GM12878 (cell line): ENCODE measurements around the gene C14orf93. TPM values are rescaled to one million over a fixed set of nuclear protein-coding genes. Genes with fewer than 3 reads are reported as not detected.

Experiments used
- ATAC-seq: fragments of 200-7000 bp; cut with Tn5 transposase; 3 replicates; pipeline ENCODE4 v1.9.1; 2020; ENCODE audit warnings: mild to moderate bottlenecking, moderate library complexity
- BruUV-seq: library from RNA; stranded (reverse); fragments of 400-500 nt; replicated peaks from 2 replicates; lab custom pipeline; 2021; lab: Mats Ljungman, UMichigan
- CTCF ChIA-PET: fragments of 300-600 bp; sonication (Branson Sonifier 250); formaldehyde crosslinking; extraction: SDS; loops from one replicate; lab custom pipeline; 2021; ENCODE audit warnings: inconsistent platforms; lab: Yijun Ruan, JAX
- POLR2A ChIA-PET: fragments of 350-600 bp; formaldehyde crosslinking; extraction: SDS; loops from one replicate; lab custom pipeline; 2021; ENCODE audit warnings: inconsistent platforms; lab: Charles Lee
- RAD21 ChIA-PET: fragments of 300-600 bp; sonication (Branson Sonifier 250); formaldehyde crosslinking; loops from one replicate; lab custom pipeline; 2023; ENCODE audit warnings: antibody characterized with exemption; ENCODE audit not compliant: unreplicated experiment; lab: Charles Lee
- SMC1A ChIA-PET: fragments of 300-600 bp; sonication (Branson Sonifier 250); formaldehyde crosslinking; loops from one replicate; lab custom pipeline; 2023; ENCODE audit not compliant: unreplicated experiment, uncharacterized antibody; lab: Charles Lee
- DNase-seq: peaks from one replicate; pipeline ENCODE4 v3.0.0-alpha.2; 2011; ENCODE audit warnings: low read depth, low spot score
- FAIRE-seq: peaks from 3 replicates; lab custom pipeline; 2011; peaks lifted over from hg19 to GRCh38; lab: Jason Lieb, UNC
- H2AFZ ChIP-seq: 2 replicates; pipeline ENCODE4 v1.6.0; 2011; ENCODE audit warnings: low read depth, low read length, control low read depth; ENCODE audit not compliant: control insufficient read depth
- H3K27ac ChIP-seq: 2 replicates; pipeline ENCODE4 v1.5.1; 2011; ENCODE audit warnings: control low read depth; ENCODE audit not compliant: control insufficient read depth, insufficient read depth
- H3K27me3 ChIP-seq, 2 experiments: replicated peaks in 1 of 2; 2 replicates each; pipeline versions ENCODE4 v1.6.0 to v1.6.1; 2011; ENCODE audit warnings: low read length in 1 of 2; ENCODE audit not compliant: control insufficient read depth in 2 of 2, insufficient read depth in 2 of 2
- H3K36me3 ChIP-seq, 2 experiments: 2 replicates each; pipeline ENCODE4 v1.5.1; 2011; ENCODE audit warnings: low read length in 1 of 2; ENCODE audit not compliant: control insufficient read depth in 2 of 2, insufficient read depth in 2 of 2
- H3K4me1 ChIP-seq: 2 replicates; pipeline ENCODE4 v1.6.1; 2011; ENCODE audit warnings: mild to moderate bottlenecking, low read length, moderate library complexity, mixed read lengths; ENCODE audit not compliant: control insufficient read depth, insufficient read depth
- H3K4me2 ChIP-seq: 2 replicates; pipeline ENCODE4 v1.6.0; 2011; ENCODE audit warnings: control low read depth; ENCODE audit not compliant: control insufficient read depth, insufficient read depth
- H3K4me3 ChIP-seq: fragments of 200-600 bp; sonication (generic); 2 replicates; pipeline ENCODE4 v1.5.1; 2016
- H3K79me2 ChIP-seq: 2 replicates; pipeline ENCODE4 v1.6.0; 2011; ENCODE audit warnings: low read length; ENCODE audit not compliant: control insufficient read depth, insufficient read depth
- H3K9ac ChIP-seq: 2 replicates; pipeline ENCODE4 v1.8.0; 2011; ENCODE audit warnings: low read length, control low read depth, mixed read lengths; ENCODE audit not compliant: control insufficient read depth, insufficient read depth
- H3K9me3 ChIP-seq: replicated peaks from 3 replicates; pipeline ENCODE4 v1.5.1; 2011; ENCODE audit warnings: mild to moderate bottlenecking, low read length; ENCODE audit not compliant: control insufficient read depth, insufficient read depth
- H4K20me1 ChIP-seq: 2 replicates; pipeline ENCODE4 v1.6.0; 2011; ENCODE audit not compliant: control insufficient read depth, insufficient read depth
- MXI1 ChIP-seq: fragments of 150-350 bp; IDR thresholded peaks from 2 replicates; pipeline ENCODE4 v1.6.1; 2011; ENCODE audit warnings: low read depth, mild to moderate bottlenecking, inconsistent platforms, low read length, improper control_type of control experiment
- PBX3 ChIP-seq: IDR thresholded peaks from 2 replicates; pipeline ENCODE4 v1.6.1; 2011; ENCODE audit warnings: mild to moderate bottlenecking, low read depth, low read length, moderate library complexity; ENCODE audit not compliant: insufficient replicate concordance
- WGBS: methylation state at CpG from one replicate; pipeline ENCODE4 v1.1.6; 2016; ENCODE audit warnings: low lambda C conversion rate; ENCODE audit not compliant: insufficient replicate concordance, insufficient coverage; ENCODE audit errors: missing lambda C conversion rate; 5-methylcytosine and 5-hydroxymethylcytosine counted together
- in situ Hi-C: fragments of 300-500 bp; cut with MboI; formaldehyde crosslinking; loops from 9 replicates; pipeline ENCODE4 v1.14.3; 2018; ENCODE audit warnings: mixed read lengths
- intact Hi-C: fragments of 100-400 bp; cut with micrococcal nuclease; formaldehyde crosslinking; loops from one replicate; pipeline ENCODE4 v1.14.2; 2022; ENCODE audit not compliant: unreplicated experiment
- polyA plus RNA-seq, 11 experiments: library from polyadenylated mRNA; depleted of rRNA in 4 of 11; unstranded in 6 of 11; stranded (reverse) in 5 of 11; fragments of >200 nt; fragmentation: Nextera tagmentation in 4 of 11; fragmentation: Illumina TruSeq in 1 of 11; extraction: Ambion mirVana in 4 of 11; extraction: Trizol in 1 of 11; gene quantifications; 1 replicate in 1 of 11; 2 replicates in 10 of 11; pipeline versions ENCODE4 v1.2.1 to v1.2.3, GENCODE V29; 2011 to 2016; ENCODE audit warnings: inconsistent platforms in 2 of 11, missing spikeins in 2 of 11, low read depth in 1 of 11
- total RNA-seq, 4 experiments: library from RNA; depleted of rRNA in 3 of 4; stranded (reverse); fragments of >200 nt in 3 of 4; fragmentation: Illumina TruSeq in 1 of 4; extraction: Trizol in 1 of 4; gene quantifications; 2 replicates each; pipeline versions ENCODE4 v1.2.1 to v1.2.3, GENCODE V29; 2013 to 2021
- TF ChIP-seq, protein P1 (sequence below): fragments of 450-650 bp; formaldehyde crosslinking; IDR thresholded peaks from 2 replicates; pipeline ENCODE4 v1.4.0; 2022; ENCODE audit warnings: mild to moderate bottlenecking, moderate library complexity

The C14orf93 gene
- total and polyA plus RNA-seq, 10 of the 15 experiments (the other 5 are each of a cell fraction or from before 2014, with no cell fraction given): 1.8 to 13.9 (median 10.2) TPM

DNA sequence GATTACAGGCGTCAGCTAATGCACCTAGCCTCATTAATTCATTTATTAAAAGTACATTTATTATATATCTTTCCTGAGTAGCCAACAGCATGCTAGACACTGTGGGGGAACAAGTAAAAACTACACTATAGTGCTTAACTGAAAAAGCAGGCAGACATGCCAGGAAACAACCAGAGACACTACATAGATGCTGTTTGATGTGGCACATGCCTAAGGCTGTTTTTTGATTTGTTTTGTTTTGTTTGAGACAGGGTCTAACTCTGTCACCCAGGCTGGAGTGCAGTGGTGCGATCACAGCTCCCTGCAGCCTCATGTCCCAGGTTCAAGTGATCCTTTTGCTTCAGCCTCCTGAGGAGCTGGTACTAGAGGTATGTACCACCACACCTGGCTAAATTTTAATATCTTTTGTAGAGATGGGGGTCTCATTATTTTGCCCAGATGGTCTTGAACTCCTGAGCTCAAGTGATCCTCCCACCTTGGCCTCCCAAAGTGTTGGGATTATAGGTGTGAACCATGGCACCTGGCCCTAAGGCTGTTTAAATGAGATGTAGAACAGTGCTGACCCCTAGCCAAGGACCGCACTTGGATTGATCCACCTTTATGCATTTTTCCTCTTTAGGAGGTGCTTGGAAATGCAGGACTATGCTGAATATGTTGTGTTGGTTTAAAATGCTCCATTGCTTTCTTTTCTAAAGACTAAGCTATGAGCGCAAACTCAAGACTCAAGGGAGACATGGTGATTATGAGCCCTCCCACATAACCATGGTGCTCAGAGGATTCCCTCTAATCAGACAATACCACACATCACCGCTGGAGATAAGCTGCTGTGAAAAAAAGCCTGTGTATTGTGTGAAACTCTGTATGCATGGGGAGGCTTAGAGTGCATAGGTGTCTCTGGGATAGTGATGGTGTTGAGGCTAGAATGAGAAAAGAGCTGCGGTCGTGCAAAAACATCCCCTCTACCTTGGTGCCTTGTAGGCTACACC lies 10.5 kb upstream of the C14orf93 start:
- H3K36me3 ChIP-seq: peaks cover 2 to 13% of the 10 kb centered on the region in 2 experiments; a peak in 3 of 4 replicates
- ChIA-PET POLR2A (interaction anchor here (0.6 to 1.1 kb wide), 2 partner anchors 10 to 26 kb away, joined by 5 to 7 read pairs; no protein-coding TSS in a partner anchor), CTCF (interaction anchor here (0.6 to 5.5 kb wide), 5 partner anchors 13 to 36 kb away, joined by 3 to 43 read pairs (median 3); no protein-coding TSS in a partner anchor), RAD21 (no interaction called here), SMC1A (interaction anchor here (0.8 to 1.6 kb wide), 2 partner anchors 25 to 34 kb away, joined by 3 to 5 read pairs; no protein-coding TSS in a partner anchor)
- 94% methylated on average over 7 of the region's 7 CpGs for WGBS
- H3K27me3 ChIP-seq: no peaks in the 10 kb centered on the region
- ATAC-seq: no peak
- no peak for FAIRE-seq
- H3K4me1 ChIP-seq: no peaks in the 10 kb centered on the region
- TF ChIP-seq, protein P1, sequence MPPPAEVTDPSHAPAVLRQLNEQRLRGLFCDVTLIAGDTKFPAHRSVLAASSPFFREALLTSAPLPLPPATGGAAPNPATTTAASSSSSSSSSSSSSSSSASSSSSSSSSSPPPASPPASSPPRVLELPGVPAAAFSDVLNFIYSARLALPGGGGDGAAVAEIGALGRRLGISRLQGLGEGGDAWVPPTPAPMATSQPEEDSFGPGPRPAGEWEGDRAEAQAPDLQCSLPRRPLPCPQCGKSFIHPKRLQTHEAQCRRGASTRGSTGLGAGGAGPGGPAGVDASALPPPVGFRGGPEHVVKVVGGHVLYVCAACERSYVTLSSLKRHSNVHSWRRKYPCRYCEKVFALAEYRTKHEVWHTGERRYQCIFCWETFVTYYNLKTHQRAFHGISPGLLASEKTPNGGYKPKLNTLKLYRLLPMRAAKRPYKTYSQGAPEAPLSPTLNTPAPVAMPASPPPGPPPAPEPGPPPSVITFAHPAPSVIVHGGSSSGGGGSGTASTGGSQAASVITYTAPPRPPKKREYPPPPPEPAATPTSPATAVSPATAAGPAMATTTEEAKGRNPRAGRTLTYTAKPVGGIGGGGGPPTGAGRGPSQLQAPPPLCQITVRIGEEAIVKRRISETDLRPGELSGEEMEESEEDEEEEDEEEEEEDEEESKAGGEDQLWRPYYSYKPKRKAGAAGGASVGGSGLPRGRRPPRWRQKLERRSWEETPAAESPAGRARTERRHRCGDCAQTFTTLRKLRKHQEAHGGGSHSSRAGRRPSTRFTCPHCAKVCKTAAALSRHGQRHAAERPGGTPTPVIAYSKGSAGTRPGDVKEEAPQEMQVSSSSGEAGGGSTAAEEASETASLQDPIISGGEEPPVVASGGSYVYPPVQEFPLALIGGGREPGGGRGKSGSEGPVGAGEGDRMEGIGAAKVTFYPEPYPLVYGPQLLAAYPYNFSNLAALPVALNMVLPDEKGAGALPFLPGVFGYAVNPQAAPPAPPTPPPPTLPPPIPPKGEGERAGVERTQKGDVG (CRISPR knock-in tag): no peak
- TF ChIP-seq PBX3 (no peak), MXI1 (no peak)
- no peak overlapping the region for H3K9ac ChIP-seq
- no peaks in the 10 kb centered on the region for H3K79me2 ChIP-seq
- no peak overlapping the region for H3K4me3 ChIP-seq
- no peak overlapping the region for H2AFZ ChIP-seq
- no peaks in the 10 kb centered on the region for H3K9me3 ChIP-seq
- intact Hi-C loops: no loop called here
- no peak for DNase-seq
- H4K20me1 ChIP-seq: no peaks in the 10 kb centered on the region
- in situ Hi-C loops: no loop called here
- BruUV-seq: no TSS peak
- no peak overlapping the region for H3K4me2 ChIP-seq
- no peak overlapping the region for H3K27ac ChIP-seq
